ENCODE measurements around the gene IFNA1. TPM values are rescaled to one million over a fixed set of nuclear protein-coding genes. Genes with fewer than 3 reads are reported as not detected.
A peak's percentile ranks its signal among the peaks of the same experiment; 100 is the strongest.

IFNA1 gene
- total RNA-seq, 2 donors from 2014 or later = not detected

DNA sequence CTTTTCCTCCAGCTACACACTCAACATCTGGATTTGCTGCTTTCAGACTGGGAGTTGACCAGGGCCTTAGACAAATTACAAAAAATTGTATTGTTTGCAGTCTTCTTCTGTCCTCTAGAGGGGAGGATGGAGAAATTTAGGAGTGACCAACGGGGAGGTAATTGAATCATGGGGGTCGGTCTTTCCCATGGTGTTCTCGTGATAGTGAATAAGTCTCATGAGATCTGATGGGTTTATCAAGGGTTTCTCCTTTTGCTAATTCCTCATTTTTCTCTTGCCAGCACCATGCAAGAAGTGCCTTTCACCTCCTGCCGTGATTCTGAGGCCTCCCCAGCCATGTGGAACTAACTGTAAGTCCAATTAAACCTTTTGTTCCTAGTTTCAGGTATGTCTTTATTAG lies 27.1 kb upstream of the IFNA1 start:
- Histone ChIP-seq H3K9me3 (ENCODE audit: control insufficient read depth, low read length) (no peaks in the 10 kb centered on the region), H3K9ac (ENCODE audit: extremely low read depth, low read length, poor library complexity, severe bottlenecking) (no peak overlapping the region), H3K27me3 (ENCODE audit: control insufficient read depth, insufficient read depth, low read length, poor library complexity, severe bottlenecking) (peaks cover 12% of the 10 kb centered on the region), H3K36me3 (ENCODE audit: control insufficient read depth, insufficient read depth, low read length) (no peaks in the 10 kb centered on the region), H3K27ac (ENCODE audit: low read depth, low read length) (no peak overlapping the region), H3K4me1 (ENCODE audit: control insufficient read depth, insufficient read depth, low read length) (no peaks in the 10 kb centered on the region), H3K4me3 (ENCODE audit: low read length) (no peak overlapping the region)
- no peak for DNase-seq
- TF ChIP-seq, protein P1, sequence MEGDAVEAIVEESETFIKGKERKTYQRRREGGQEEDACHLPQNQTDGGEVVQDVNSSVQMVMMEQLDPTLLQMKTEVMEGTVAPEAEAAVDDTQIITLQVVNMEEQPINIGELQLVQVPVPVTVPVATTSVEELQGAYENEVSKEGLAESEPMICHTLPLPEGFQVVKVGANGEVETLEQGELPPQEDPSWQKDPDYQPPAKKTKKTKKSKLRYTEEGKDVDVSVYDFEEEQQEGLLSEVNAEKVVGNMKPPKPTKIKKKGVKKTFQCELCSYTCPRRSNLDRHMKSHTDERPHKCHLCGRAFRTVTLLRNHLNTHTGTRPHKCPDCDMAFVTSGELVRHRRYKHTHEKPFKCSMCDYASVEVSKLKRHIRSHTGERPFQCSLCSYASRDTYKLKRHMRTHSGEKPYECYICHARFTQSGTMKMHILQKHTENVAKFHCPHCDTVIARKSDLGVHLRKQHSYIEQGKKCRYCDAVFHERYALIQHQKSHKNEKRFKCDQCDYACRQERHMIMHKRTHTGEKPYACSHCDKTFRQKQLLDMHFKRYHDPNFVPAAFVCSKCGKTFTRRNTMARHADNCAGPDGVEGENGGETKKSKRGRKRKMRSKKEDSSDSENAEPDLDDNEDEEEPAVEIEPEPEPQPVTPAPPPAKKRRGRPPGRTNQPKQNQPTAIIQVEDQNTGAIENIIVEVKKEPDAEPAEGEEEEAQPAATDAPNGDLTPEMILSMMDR (conservative IDR thresholded peaks at IDR 0.05) = no peak
- Mint-ChIP-seq H3K4me1 (no peaks in the 10 kb centered on the region), H3K36me3 (ENCODE audit: low read depth) (no peaks in the 10 kb centered on the region), H3K27ac (no peak overlapping the region), H3K27me3 (ENCODE audit: insufficient read depth) (peaks cover 29% of the 10 kb centered on the region), H3K4me3 (no peak overlapping the region), H3K9me3 (no peaks in the 10 kb centered on the region)
- WGBS, 2 experiments (ENCODE audit: insufficient coverage in 1 of 2, insufficient read length in 1 of 2) = 80 to 86% methylated on average over 4 of the region's 4 CpGs

GRCh38 chr9:21413624-21414023 lies 26.6 kb upstream of the IFNA1 start:
- Mint-ChIP-seq H3K4me1 (no peaks in the 10 kb centered on the region), H3K4me3 (no peak overlapping the region), H3K27ac (no peak overlapping the region), H3K36me3 (ENCODE audit: low read depth) (no peaks in the 10 kb centered on the region), H3K27me3 (ENCODE audit: insufficient read depth) (peaks cover 29% of the 10 kb centered on the region), H3K9me3 (no peaks in the 10 kb centered on the region)
- Histone ChIP-seq H3K36me3 (ENCODE audit: control insufficient read depth, insufficient read depth, low read length) (no peaks in the 10 kb centered on the region), H3K9ac (ENCODE audit: extremely low read depth, low read length, poor library complexity, severe bottlenecking) (no peak overlapping the region), H3K27ac (ENCODE audit: low read depth, low read length) (no peak overlapping the region), H3K4me1 (ENCODE audit: control insufficient read depth, insufficient read depth, low read length) (no peaks in the 10 kb centered on the region), H3K4me3 (ENCODE audit: low read length) (no peak overlapping the region), H3K27me3 (ENCODE audit: control insufficient read depth, insufficient read depth, low read length, poor library complexity, severe bottlenecking) (peaks cover 12% of the 10 kb centered on the region), H3K9me3 (ENCODE audit: control insufficient read depth, low read length) (no peaks in the 10 kb centered on the region)
- TF ChIP-seq, protein P1 (conservative IDR thresholded peaks at IDR 0.05) = peak; percentile 74
- 63 to 72% methylated on average over 3 to 5 of the region's 5 CpGs for WGBS, 2 experiments (ENCODE audit: insufficient coverage in 1 of 2, insufficient read length in 1 of 2)
- peak; percentile 68 for DNase-seq

DNA sequence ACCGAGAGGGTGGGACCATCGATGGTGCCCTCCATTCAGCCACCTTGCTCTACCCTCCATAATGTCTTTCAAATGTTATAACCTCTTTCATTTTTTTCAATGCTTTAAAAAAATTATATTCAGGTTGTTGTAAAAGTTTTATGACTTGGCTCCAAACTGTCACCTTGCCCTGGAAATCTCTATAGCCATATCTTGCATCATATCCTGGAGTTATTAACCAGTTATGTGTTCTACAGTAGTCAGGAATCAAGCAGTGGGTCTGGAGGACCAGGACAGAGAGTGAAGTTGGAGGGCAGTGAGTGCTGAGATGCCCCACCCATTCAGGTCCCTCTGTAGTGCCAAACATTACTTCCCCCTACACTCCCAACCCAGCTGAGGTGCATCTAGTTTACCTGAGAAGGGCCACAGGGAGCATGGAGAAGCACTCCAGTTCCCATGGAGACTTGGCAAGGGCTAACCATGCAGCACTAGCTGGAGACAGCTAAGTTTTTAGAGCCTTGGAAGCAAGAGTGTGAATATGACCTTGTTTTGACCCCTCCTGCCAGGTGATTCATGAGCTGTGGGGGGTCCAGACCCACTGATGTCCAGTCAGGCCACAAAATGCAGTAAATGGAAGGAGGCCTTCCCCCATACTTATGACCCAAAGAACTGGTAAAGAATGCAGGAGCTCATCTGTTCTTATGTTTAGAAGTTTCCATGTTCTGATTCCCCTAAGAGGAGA lies 25.9 kb upstream of the IFNA1 start:
- Mint-ChIP-seq H3K27ac (no peak overlapping the region), H3K4me3 (no peak overlapping the region), H3K4me1 (no peaks in the 10 kb centered on the region), H3K36me3 (ENCODE audit: low read depth) (no peaks in the 10 kb centered on the region), H3K9me3 (no peaks in the 10 kb centered on the region), H3K27me3 (ENCODE audit: insufficient read depth) (peaks cover 26% of the 10 kb centered on the region)
- Histone ChIP-seq H3K36me3 (ENCODE audit: control insufficient read depth, insufficient read depth, low read length) (no peaks in the 10 kb centered on the region), H3K9me3 (ENCODE audit: control insufficient read depth, low read length) (no peaks in the 10 kb centered on the region), H3K27me3 (ENCODE audit: control insufficient read depth, insufficient read depth, low read length, poor library complexity, severe bottlenecking) (peaks cover 12% of the 10 kb centered on the region), H3K4me1 (ENCODE audit: control insufficient read depth, insufficient read depth, low read length) (no peaks in the 10 kb centered on the region), H3K4me3 (ENCODE audit: low read length) (no peak overlapping the region), H3K9ac (ENCODE audit: extremely low read depth, low read length, poor library complexity, severe bottlenecking) (no peak overlapping the region), H3K27ac (ENCODE audit: low read depth, low read length) (no peak overlapping the region)
- DNase-seq = no peak
- 96% methylated on average over 2 of the region's 2 CpGs; no CpG with 5 or more reads in 1 of the 2 experiments for WGBS, 2 experiments (ENCODE audit: insufficient coverage in 1 of 2, insufficient read length in 1 of 2)
- TF ChIP-seq, protein P1 (conservative IDR thresholded peaks at IDR 0.05) = no peak

Measured in endodermal cell (in vitro differentiated cells).